ENCODE data around the gene LRMDA.

- TF ChIP-seq CTCF (IDR thresholded peaks at IDR 0.05) (no peak), EP300 (IDR thresholded peaks at IDR 0.05; ENCODE audit: low read depth) (no peak), POLR2A (IDR thresholded peaks at IDR 0.05) (no peak), POLR2AphosphoS5 (IDR thresholded peaks at IDR 0.05) (peak in 2 of 3 donors; percentile 49 to 57)
These were observed 966.0 kb downstream of the LRMDA start for GRCh38 chr10:76397181-76398042.

Data from transverse colon (tissue), 4 donors.